BJ (cell line): ENCODE data around the gene VWA5B1. TPM values are rescaled to one million over a fixed set of nuclear protein-coding genes. Genes with fewer than 3 reads are reported as not detected.

Source experiments
- CTCF ChIA-PET: fragments of 350-600 bp; formaldehyde crosslinking; extraction: SDS; loops from one replicate; lab custom pipeline; 2021; ENCODE audit warnings: antibody characterized with exemption, inconsistent platforms; lab: Yijun Ruan, JAX
- POLR2A ChIA-PET: fragments of 300-600 bp; sonication (Branson Sonifier 250); formaldehyde crosslinking; extraction: SDS; loops from one replicate; lab custom pipeline; 2021; ENCODE audit warnings: antibody characterized with exemption; lab: Charles Lee
- DNase-seq: peaks from one replicate; pipeline ENCODE4 v3.0.0-alpha.2; 2011; ENCODE audit warnings: low read depth
- H3K27me3 ChIP-seq: 2 replicates; pipeline ENCODE4 v1.6.0; 2011; ENCODE audit warnings: low read length; ENCODE audit not compliant: control insufficient read depth, insufficient read depth
- H3K36me3 ChIP-seq: 2 replicates; pipeline ENCODE4 v1.5.1; 2011; ENCODE audit warnings: low read length; ENCODE audit not compliant: control insufficient read depth, insufficient read depth
- H3K4me3 ChIP-seq: 2 replicates; pipeline ENCODE4 v1.5.1; 2011; ENCODE audit warnings: low read depth, mild to moderate bottlenecking, control low read depth, low read length
- CTCF ChIP-seq: IDR thresholded peaks from 2 replicates; pipeline ENCODE4 v1.5.1; 2011; ENCODE audit warnings: low read depth, mild to moderate bottlenecking, control low read depth, inconsistent platforms, low read length, moderate library complexity; ENCODE audit not compliant: insufficient read depth
- polyA plus RNA-seq: library from polyadenylated mRNA; depleted of rRNA; stranded (reverse); fragments of >200 nt; gene quantifications from 2 replicates; pipeline ENCODE4 v1.2.3, GENCODE V29; 2011

Gene VWA5B1
- polyA plus RNA-seq, 1 experiment: not detected

GRCh38 chr1:20334103-20334502, 43.4 kb downstream of the VWA5B1 start:
- Histone ChIP-seq H3K27me3 (peaks cover 2% of the 10 kb centered on the region; the same call in 1 of the 2 replicates), H3K36me3 (no peaks in the 10 kb centered on the region), H3K4me3 (no peak overlapping the region)
- POLR2A ChIA-PET: no interaction called here
- CTCF ChIA-PET: interaction anchor here (2.5 kb wide), 1 partner anchor 27 kb away, joined by 9 read pairs; no protein-coding TSS in a partner anchor
- TF ChIP-seq CTCF: no peak
- DNase-seq: no peak

DNA sequence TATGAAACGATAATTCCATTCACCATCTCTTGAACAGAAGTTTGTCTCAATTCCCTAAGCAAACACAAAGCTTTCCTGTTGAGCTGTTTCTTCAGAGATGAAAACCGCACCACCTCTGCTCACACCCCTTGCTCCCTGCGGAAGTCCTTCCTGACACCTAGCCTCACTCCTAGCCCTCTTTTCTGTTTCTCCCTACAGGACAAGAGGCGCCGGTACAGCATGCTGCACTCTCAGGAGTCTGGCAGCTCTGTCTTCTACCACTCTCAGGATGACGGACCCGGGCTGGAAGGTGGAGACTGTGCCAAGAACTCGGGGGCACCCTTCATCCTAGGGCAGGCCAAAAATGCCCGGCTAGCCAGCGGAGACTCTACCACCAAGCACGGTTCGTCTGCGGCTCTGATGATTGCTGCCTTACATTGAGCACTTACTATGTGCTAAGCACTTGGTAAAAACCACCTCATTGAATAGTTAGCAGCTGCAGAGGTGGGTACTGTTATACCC, 45.5 kb downstream of the VWA5B1 start:
- Histone ChIP-seq H3K4me3 (no peak overlapping the region), H3K36me3 (no peaks in the 10 kb centered on the region), H3K27me3 (peaks cover 2% of the 10 kb centered on the region; the same call in 1 of the 2 replicates)
- POLR2A ChIA-PET: no interaction called here
- no peak for TF ChIP-seq CTCF
- CTCF ChIA-PET: interaction anchor here (1.5 kb wide), 1 partner anchor 12 kb away, joined by 4 read pairs; no protein-coding TSS in a partner anchor
- no peak for DNase-seq

DNA sequence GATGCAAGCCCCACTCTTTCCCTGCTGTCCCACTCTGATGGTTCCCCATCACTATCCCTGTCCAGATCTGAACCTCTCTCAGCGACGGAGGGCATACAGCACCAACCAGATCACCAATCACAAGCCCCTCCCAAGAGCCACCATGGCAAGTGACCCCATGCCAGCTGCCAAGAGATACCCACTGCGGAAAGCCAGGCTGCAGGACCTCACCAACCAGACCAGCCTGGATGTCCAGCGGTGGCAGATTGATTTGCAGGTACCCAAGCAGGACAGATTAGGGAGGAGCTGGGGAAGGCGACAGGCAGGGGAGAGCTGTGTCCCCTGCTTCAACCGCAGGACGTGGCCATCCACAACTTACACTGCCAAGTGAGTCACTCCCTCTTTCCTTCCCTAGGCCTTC, 46.9 kb downstream of the VWA5B1 start:
- Histone ChIP-seq H3K36me3 (no peaks in the 10 kb centered on the region), H3K4me3 (no peak overlapping the region), H3K27me3 (peaks cover 2% of the 10 kb centered on the region)
- no peak for DNase-seq
- CTCF ChIA-PET: no interaction called here
- no peak for TF ChIP-seq CTCF
- POLR2A ChIA-PET: no interaction called here

GRCh38 chr1:20339811-20340457, 49.3 kb downstream of the VWA5B1 start:
- CTCF ChIA-PET: interaction anchor here (1.1 kb wide), 1 partner anchor 9 kb away, joined by 3 read pairs; no protein-coding TSS in a partner anchor
- H3K27me3 ChIP-seq: peaks cover 2% of the 10 kb centered on the region
- DNase-seq: no peak
- POLR2A ChIA-PET: no interaction called here
- TF ChIP-seq CTCF: no peak
- H3K36me3 ChIP-seq: no peaks in the 10 kb centered on the region
- no peak overlapping the region for H3K4me3 ChIP-seq

GRCh38 chr1:20342294-20343148, 51.8 kb downstream of the VWA5B1 start:
- POLR2A ChIA-PET: no interaction called here

More at GRCh38 chr1:20342294-20343148, 51.8 kb downstream of the VWA5B1 start:
- Histone ChIP-seq H3K36me3 (no peaks in the 10 kb centered on the region), H3K27me3 (no peaks in the 10 kb centered on the region; the same call in 1 of the 2 replicates), H3K4me3 (no peak overlapping the region)
- CTCF ChIA-PET: interaction anchor here (1.2 kb wide), 1 partner anchor 10 kb away, joined by 3 read pairs; no protein-coding TSS in a partner anchor
- DNase-seq: no peak
- no peak for TF ChIP-seq CTCF
